Measurements from ENCODE around the gene NXPE3.
"Not testable (repeated sequence)": the region's sequence is repeated elsewhere in the genome, so short reads cannot be mapped to it uniquely, and the experiment has no call there.

NXPE3 gene

GRCh38 chr3:101779047-101779821 lies at the start of gene NXPE3:
Gene NXPE3 (plus strand): TSS chr3:101779211. CDS start chr3:101785597, 6,386 bp downstream.
- DNase-seq = peak; percentile 93

GRCh38 chr3:101729586-101729985 lies 49.4 kb upstream of the NXPE3 start:
- no peak for DNase-seq

DNA sequence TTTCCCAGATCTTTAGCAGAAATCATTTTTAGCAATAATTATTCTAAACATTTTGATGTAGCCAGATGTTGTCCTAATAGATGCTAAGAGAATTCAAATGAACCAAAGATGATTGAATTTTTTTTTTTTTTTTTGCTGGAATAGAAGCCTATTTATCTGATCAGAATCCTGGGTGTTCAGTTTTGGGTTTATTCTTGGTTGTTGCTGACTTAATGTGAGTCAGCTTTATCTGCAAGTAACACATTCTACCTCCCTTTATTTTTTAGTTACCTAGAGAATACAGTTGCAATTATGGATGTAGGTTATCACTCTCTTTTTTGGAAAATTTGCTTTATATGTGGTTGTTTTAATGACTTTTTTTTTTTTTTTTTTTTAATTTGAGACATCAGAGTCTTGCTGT lies 48.2 kb upstream of the NXPE3 start:
- DNase-seq = no peak

- no peak for DNase-seq
Measured at GRCh38 chr3:101732240-101732641, 46.8 kb upstream of the NXPE3 start.

DNA sequence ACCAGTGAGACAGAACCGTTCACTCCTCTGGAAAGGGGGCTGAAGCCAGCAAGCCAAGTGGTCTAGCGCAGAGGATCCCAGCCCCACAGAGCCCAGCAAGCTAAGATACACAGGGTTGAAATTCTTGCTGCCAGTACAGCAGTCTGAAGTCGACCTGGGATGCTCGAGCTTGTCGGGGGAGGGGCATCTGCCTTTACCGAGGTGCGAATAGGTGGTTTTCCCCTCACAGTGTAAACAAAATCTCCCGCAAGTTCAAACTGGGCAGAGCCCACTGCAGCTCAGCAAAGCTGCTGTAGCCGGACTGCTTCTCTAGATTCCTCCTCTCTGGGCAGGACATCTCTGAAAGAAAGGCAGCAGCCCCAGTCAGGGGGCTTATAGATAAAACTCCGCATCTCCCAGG lies 43.2 kb upstream of the NXPE3 start:
- DNase-seq = no peak

DNA sequence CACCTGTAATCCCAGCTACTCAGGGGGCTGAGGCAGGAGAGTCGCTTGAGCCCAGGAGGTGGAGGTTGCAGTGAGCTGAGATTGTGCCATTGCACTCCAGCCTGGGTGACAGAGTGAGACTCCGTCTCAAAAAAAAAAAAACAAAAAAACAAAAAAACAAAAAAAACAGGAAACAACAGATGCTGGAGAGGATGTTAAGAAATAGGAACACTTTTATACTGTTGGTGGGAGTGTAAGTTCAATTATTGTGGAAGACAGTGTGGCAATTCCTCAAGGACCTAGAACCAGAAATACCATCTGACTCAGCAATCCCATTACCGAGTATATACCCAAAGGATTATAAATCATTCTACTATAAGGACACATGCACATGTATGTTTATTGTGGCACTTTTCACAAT lies 37.1 kb upstream of the NXPE3 start:
- not testable (repeated sequence) for DNase-seq

- no peak for DNase-seq
Measured at GRCh38 chr3:101744811-101745210, 34.2 kb upstream of the NXPE3 start.

GRCh38 chr3:101745934-101746333 lies 33.1 kb upstream of the NXPE3 start:
- not testable (repeated sequence) for DNase-seq

DNA sequence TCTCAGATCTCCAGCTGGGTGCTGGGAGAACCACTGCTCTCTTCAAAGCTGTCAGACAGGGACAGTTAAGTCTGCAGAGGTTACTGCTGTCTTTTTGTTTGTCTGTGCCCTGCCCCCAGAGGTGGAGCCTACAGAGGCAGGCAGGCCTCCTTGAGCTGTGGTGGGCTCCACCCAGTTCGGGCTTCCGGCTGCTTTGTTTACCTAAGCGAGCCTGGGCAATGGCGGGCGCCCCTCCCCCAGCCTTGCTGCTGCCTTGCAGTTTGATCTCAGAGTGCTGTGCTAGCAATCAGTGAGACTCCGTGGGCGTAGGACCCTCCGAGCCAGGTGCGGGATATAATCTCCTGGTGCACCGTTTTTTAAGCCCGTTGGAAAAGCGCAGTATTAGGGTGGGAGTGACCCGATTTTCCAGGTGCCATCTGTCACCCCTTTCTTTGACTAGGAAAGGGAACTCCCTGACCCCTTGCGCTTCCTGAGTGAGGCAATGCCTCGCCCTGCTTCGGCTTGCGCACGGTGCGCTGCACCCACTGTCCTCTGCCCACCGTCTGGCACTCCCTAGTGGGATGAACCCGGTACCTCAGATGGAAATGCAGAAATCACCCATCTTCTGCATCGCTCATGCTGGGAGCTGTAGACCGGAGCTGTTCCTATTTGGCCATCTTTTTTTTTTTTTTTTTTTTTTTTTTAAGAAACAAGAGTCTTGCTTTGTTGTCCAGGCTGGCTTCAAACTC lies 25.5 kb upstream of the NXPE3 start:
- peak; percentile 54 for DNase-seq

- no peak for DNase-seq
Measured at GRCh38 chr3:101758224-101758623, 20.8 kb upstream of the NXPE3 start.

DNA sequence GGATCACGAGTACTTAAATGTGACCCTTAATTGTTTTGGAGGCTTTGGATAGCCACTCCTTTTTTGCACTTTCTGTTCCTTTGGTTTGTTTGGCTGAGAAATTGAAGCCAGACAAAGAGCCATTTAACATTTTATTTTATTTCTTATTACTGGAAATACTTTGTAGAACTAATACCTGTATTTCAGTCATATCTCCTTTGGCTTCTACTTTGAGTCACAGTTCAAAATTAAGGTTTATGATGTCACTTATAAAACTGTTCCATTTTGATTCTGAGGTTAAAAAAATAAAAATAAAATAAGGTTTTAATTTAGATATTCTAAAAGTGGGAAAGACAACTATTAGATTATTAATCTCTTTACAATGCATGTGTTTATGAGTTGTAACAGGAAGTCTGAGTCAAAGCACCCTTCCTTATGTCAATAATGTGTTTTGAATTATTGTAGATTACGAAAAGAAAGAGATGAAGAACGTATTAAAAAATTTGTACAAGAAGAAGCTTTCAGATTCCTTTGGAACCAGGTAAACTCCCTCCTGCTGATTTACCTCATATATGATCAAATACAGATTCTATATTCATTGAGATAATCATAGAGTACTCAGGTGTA lies 16.9 kb upstream of the NXPE3 start:
- DNase-seq = no peak

DNA sequence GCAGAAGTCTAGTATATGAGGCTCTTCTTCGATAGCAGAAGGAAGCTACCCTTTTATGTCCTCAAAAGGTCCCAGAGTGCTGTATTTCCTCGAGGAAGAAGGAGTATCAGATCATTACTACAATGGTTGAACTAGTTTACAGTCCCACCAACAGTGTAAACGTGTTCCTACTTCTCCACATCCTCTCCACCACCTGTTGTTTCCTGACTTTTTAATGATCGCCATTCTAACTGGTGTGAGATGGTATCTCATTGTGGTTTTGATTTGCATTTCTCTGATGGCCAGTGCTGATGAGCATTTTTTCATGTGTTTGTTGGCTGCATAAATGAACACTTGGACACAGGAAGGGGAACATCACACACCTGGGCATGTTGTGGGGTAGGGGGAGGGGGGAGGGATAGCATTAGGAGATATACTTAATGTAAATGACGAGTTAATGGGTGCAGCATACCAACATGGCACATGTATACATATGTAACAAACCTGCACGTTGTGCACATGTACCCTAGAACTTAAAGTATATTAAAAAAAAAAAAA lies 1.2 kb upstream of the NXPE3 start:
- not testable (repeated sequence) for DNase-seq

- no peak for DNase-seq
Measured at GRCh38 chr3:101778385-101779046, 495 bp upstream of the NXPE3 start.

- DNase-seq = no peak
Measured at GRCh38 chr3:101779822-101780381, 891 bp downstream of the NXPE3 start.

DNA sequence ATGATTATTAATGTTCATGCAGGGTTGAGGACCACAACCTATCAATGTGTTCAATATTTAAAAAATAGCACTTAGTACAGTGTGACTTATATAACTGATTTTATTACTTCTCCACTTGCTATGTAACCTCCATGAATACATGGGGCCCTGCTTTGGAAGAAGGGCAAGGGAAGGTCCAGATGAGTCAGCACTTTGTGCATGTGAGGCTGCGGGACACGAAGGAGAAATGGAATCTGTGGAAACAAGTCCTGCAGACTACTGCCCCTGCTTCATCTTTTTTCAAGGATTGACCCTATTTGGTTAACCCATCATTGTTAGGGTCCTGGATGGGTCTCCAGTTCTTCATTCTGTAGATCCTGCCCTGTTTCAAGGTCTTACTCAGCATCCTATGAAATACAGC lies 1.6 kb downstream of the NXPE3 start:
- DNase-seq = no peak

- DNase-seq = no peak
Measured at GRCh38 chr3:101781166-101781565, 2.2 kb downstream of the NXPE3 start.

- peak; percentile 18 for DNase-seq
Measured at GRCh38 chr3:101784855-101785613, 6.0 kb downstream of the NXPE3 start.

- DNase-seq = no peak
Measured at GRCh38 chr3:101791778-101792177, 12.8 kb downstream of the NXPE3 start.

GRCh38 chr3:101796077-101796680 lies 17.2 kb downstream of the NXPE3 start:
- no peak for DNase-seq

GRCh38 chr3:101801174-101801573 lies 22.2 kb downstream of the NXPE3 start:
- no peak for DNase-seq

- DNase-seq = no peak
Measured at GRCh38 chr3:101802179-101802578, 23.2 kb downstream of the NXPE3 start.
